Psoas muscle (tissue), 8 donors: ENCODE results near the gene OVCA2. TPM values are rescaled to one million over a fixed set of nuclear protein-coding genes. Genes with fewer than 3 reads are reported as not detected.

Experiments used
- ATAC-seq, 4 donors: fragments of 200-7000 bp; cut with Tn5 transposase; one replicate each; pipeline ENCODE4 v1.9.1; 2020; ENCODE audit warnings: moderate library complexity in 3 of 4, mild to moderate bottlenecking in 2 of 4
- DNase-seq, 2 donors: peaks; one replicate each; pipeline ENCODE4 v3.0.0-alpha.2; 2020
- H3K27ac ChIP-seq: fragments of 200-600 bp; one replicate; pipeline ENCODE4 v1.8.0; 2022
- H3K27me3 ChIP-seq, 3 donors: fragments of 200-600 bp in 1 of 3; one replicate each; pipeline versions ENCODE4 v1.6.1 to v1.8.0; 2013 to 2022; ENCODE audit warnings: low read length in 2 of 3, mild to moderate bottlenecking in 2 of 3, moderate library complexity in 1 of 3; ENCODE audit not compliant: insufficient read depth in 3 of 3
- H3K36me3 ChIP-seq, 2 donors: fragments of 200-600 bp in 1 of 2; one replicate each; pipeline versions ENCODE4 v1.6.1 to v1.8.0; 2013 to 2022; ENCODE audit warnings: low read depth in 1 of 2, mild to moderate bottlenecking in 1 of 2, moderate library complexity in 1 of 2; ENCODE audit not compliant: insufficient read depth in 1 of 2
- H3K4me1 ChIP-seq: fragments of 200-600 bp; one replicate; pipeline ENCODE4 v1.8.0; 2022
- H3K4me3 ChIP-seq: fragments of 200-600 bp; one replicate; pipeline ENCODE4 v1.8.0; 2022; ENCODE audit warnings: mild to moderate bottlenecking
- H3K9me3 ChIP-seq: fragments of 200-600 bp; one replicate; pipeline ENCODE4 v1.8.0; 2022
- CTCF ChIP-seq: fragments of 200-600 bp; IDR thresholded peaks from one replicate; pipeline ENCODE4 v1.8.0; 2022; ENCODE audit warnings: antibody characterized with exemption
- WGBS, 3 donors: extraction: QIAGEN DNeasy Blood & Tissue Kit; methylation state at CpG; one replicate each; pipeline versions ENCODE4 v1.1.6 to v1.1.7; 2013; 5-methylcytosine and 5-hydroxymethylcytosine counted together
- intact Hi-C, 2 donors: fragments of 100-400 bp; cut with DNase I; formaldehyde crosslinking; loops; one replicate each; pipeline versions ENCODE4 v1.11.0 to v1.14.2; 2022
- polyA plus RNA-seq, 3 donors: library from polyadenylated mRNA; stranded (reverse); fragments of 200-250 nt; gene quantifications; one replicate each; pipeline ENCODE4 v1.2.3, GENCODE V29; 2013
- total RNA-seq, 4 donors: library from RNA; stranded (reverse); fragmentation: NEBNext Ultra II Directional in 2 of 4; extraction: Animal tissue kit (Norgen Biotek cat#: 25700) in 2 of 4; gene quantifications; one replicate each; pipeline versions ENCODE4 v1.2.1 to v1.2.4, GENCODE V29; 2021 to 2023
- donor health status: healthy with polysubstance abuse.
- donor health status: DM: no; HTN: no; CAD: no; lungs with moderate emphysema.
- donor health status: Bipolar disorder and iron deficiency.
- donor health status: healthy.
- donor health status: DM: yes; HTN: yes; CAD: no.
- donor health status: DM: no; HTN: no; CAD: no.
- donor health status: DM: no; HTN: no; CAD: no.
- donor health status: DM: yes; HTN: yes; CAD: no.

OVCA2 gene
- total and polyA plus RNA-seq, 7 donors, result 10.1 to 66.1 (median 23.0) TPM

DNA sequence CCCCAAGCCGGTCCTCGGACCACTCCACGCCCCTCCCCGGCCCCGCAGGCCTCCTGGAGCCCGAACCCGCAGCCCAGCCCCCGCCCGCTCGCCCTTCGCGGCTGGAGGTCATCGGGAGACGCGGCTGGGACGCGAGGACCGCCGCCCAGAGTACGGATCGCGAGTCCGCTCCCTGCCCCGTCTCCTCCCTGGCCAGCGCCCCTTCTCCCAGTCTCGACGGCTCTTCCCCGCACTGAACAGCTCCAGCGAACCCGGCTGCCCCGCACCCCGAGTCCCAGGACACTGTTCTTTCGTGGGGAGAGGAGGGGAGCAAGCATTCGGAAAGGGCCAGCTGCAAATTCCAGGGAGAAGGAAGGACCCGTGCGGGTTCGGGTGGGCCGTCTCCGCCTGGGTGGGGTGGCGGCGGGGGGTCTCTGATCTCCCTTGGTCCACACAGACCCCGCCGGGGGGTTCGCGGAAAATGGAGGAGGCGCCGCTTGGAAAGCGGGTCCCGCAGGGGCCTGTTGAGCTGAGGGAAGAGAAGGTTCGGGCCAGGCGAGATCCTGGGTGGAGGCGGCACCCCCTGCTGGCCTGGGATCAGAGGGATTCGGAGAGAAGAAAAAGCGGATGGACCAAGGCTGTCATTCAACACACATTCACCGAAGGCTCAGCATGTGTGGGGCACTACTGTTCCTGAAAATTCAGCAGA lies 16.1 kb upstream of the OVCA2 start:
- Histone ChIP-seq H3K9me3 (no peaks in the 10 kb centered on the region), H3K27ac (peak overlapping the region; percentile 58), H3K4me1 (peaks cover 18% of the 10 kb centered on the region), H3K27me3 (no peaks in the 10 kb centered on the region), H3K36me3 (no peaks in the 10 kb centered on the region), H3K4me3 (peak overlapping the region; percentile 80)
- WGBS, 3 donors, result 1% methylated on average over 44 to 55 of the region's 55 CpGs
- peak; percentile 63 for TF ChIP-seq CTCF
- ATAC-seq (peak; percentile 48 to 63 (median 57)), DNase-seq (peak; percentile 75 to 87)
- intact Hi-C loops, result loop anchor here (1.0 to 10.0 kb wide), 4 partner anchors 61 to 361 kb away; no protein-coding TSS in a partner anchor

DNA sequence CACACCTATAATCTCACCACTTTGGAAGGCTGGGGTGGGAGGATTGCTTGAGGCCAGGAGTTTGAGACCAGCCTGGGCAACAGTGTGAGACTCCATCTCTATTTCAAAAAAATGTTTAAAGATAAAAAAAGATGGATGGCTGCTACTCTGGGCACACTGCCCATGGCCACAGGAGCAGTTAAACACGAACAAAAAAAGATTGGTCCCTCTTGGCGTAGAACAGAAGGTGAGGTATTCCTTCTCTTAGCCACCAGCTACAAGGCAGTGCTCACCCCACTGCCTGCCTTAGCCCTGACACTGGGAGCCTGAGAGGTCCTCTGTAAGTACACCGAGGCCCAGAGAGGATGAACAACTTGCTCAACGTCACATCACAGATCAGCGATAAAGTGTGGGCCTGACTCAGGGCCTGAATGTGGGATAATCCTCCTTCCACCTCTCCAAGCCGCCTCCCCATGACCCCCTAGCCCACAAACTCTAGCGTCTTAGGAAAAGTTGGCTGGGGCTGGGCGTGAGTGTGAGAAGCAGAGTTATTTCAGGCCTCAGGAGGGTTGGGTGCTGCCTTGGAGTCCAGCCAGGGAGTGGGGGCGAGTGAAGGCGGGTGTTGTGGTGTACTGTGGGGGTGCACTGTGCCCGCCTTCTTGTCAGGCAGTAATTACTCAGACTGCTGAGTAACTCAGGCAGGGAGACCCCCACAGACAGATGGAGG lies 14.1 kb upstream of the OVCA2 start:
- Histone ChIP-seq H3K9me3 (no peaks in the 10 kb centered on the region), H3K27me3 (no peaks in the 10 kb centered on the region), H3K4me1 (peaks cover 37% of the 10 kb centered on the region), H3K36me3 (peaks cover 0 to 10% of the 10 kb centered on the region in 2 donors), H3K27ac (no peak overlapping the region), H3K4me3 (no peak overlapping the region)
- 72 to 80% (median 75%) methylated on average over 11 of the region's 11 CpGs for WGBS, 3 donors
- TF ChIP-seq CTCF, result no peak
- DNase-seq (no peak), ATAC-seq (no peak)
- intact Hi-C loops, result loop anchor here (2.0 to 10.0 kb wide), 3 partner anchors 63 to 363 kb away; no protein-coding TSS in a partner anchor

- H3K4me1 ChIP-seq, result peaks cover 38% of the 10 kb centered on the region
- no peaks in the 10 kb centered on the region for H3K27me3 ChIP-seq
- no peaks in the 10 kb centered on the region for H3K9me3 ChIP-seq
- DNase-seq (no peak), ATAC-seq (no peak)
- H3K4me3 ChIP-seq, result no peak overlapping the region
- intact Hi-C loops, result loop anchor here (10.0 kb wide), 2 partner anchors 63 to 363 kb away; no protein-coding TSS in a partner anchor
- H3K27ac ChIP-seq, result no peak overlapping the region
- TF ChIP-seq CTCF, result no peak
- 72 to 81% (median 75%) methylated on average over 5 of the region's 5 CpGs for WGBS, 3 donors
- H3K36me3 ChIP-seq, result peaks cover 0 to 11% of the 10 kb centered on the region in 2 donors
Measured at GRCh38 chr17:2028234-2028614, 13.6 kb upstream of the OVCA2 start.

DNA sequence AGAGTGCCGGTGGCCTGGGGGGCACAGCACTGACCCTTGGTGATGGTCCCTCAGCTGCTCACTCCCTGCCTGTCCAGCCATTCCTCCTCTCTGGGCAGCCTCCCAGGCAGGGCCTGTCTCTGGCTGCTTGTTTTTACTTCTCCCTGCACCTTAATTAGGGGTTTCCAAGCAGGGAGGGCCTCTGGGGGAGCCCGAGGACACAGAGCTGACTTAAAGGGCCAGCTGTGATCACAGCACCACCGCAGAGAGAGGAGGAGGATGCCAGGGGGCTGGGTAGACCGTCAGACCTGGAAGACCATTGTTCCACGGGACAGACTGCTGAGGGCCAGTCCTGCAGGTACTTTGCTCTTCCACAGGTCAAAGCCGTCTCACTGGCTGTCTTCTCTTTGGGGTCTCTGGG lies 13.1 kb upstream of the OVCA2 start:
- 46 to 61% (median 50%) methylated on average over 6 of the region's 6 CpGs for WGBS, 3 donors
- peaks cover 0 to 16% of the 10 kb centered on the region in 2 donors for H3K36me3 ChIP-seq
- H3K4me1 ChIP-seq, result peaks cover 37% of the 10 kb centered on the region

More for the DNA sequence above, 13.1 kb upstream of the OVCA2 start:
- Histone ChIP-seq H3K9me3 (no peaks in the 10 kb centered on the region), H3K27ac (no peak overlapping the region), H3K4me3 (no peak overlapping the region), H3K27me3 (no peaks in the 10 kb centered on the region)
- TF ChIP-seq CTCF, result no peak
- ATAC-seq (no peak), DNase-seq (no peak)
- intact Hi-C loops, result loop anchor here (10.0 kb wide), 2 partner anchors 64 to 364 kb away; no protein-coding TSS in a partner anchor
